Measurements from ENCODE around the gene MLLT3.
A peak's percentile ranks its signal among the peaks of the same experiment; 100 is the strongest.

MLLT3 gene

GRCh38 chr9:20557285-20557684 lies 65.0 kb downstream of the MLLT3 start:
- DNase-seq (ENCODE audit: low spot score), result no peak

GRCh38 chr9:20553558-20554149 lies 68.6 kb downstream of the MLLT3 start:
- DNase-seq (ENCODE audit: low spot score), result no peak

- DNase-seq (ENCODE audit: low spot score), result peak; percentile 27
Observed at GRCh38 chr9:20552874-20553557, 69.3 kb downstream of the MLLT3 start.

GRCh38 chr9:20551835-20552234 lies 70.5 kb downstream of the MLLT3 start:
- no peak for DNase-seq (ENCODE audit: low spot score)

- DNase-seq (ENCODE audit: low spot score), result no peak
Observed at GRCh38 chr9:20551236-20551635, 71.1 kb downstream of the MLLT3 start.

DNA sequence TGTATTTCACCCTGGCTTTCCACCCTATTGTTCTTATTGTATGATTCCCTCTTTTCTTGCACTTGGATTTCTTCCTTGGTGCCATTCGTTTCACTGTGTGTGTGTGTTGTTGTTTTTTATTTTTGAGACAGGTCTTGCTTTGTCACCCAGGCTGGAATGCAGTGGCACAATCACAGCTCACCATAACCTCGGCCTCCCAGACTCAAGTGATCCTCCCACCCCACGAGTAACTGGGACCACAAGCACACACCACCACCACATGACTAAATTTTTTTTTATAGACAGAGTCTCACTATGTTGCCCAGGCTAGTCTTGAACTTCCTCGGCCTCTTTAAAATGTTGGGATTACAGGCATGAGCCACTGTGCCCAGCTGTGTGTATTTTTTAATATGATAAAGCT lies 72.0 kb downstream of the MLLT3 start:
- DNase-seq (ENCODE audit: low spot score), result no peak

DNA sequence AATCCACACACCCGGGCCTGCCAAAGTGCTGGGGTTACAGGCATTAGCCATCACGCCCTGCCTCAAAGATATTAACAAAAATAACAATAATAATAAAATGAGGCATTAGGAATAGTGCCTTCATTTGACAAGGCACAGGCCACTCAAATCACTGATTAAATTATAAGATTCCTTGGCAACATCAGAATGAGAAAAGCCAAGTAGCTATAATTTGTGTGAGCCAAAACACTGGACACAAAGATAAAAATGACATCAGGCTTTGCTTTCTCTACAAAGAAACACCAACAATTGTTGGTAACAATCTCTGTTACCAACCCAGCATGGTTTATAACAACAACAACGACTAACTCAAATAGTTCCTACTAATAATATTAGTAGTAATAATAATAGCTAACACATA lies 73.2 kb downstream of the MLLT3 start:
- no peak for DNase-seq (ENCODE audit: low spot score)

- no peak for DNase-seq (ENCODE audit: low spot score)
Observed at GRCh38 chr9:20545023-20545622, 77.2 kb downstream of the MLLT3 start.

DNA sequence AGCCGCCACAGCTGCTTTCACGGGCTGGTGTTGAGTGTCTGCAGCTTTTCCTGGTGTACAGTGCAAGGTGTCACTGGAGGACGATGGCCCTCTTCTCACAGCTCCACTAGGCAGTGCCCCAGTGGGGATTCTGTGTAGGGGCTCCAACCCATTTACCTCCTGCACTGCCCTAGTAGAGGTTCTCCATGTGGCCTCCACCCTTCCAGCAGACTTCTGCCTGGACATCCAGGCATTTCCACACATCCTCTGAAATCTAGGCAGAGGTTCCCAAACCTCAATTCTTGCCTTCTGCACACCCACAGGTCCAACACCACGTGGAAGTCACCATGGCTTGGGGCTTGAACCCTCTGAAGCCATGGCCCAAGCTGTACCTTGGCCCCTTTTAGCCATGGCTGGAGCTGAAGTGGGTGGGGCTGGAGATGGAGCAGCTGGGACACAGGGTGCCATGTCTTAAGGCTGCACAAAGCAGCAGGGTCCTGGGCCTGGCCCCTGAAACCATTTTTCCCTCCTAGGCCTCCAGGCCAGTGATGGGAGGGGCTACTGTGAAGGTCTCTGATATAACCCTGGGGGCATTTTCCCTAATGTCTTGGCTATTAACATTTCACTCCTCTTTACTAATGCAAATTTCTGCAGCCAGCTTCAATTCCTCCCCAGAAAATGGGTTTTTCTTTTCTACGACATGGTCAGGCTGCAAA lies 82.0 kb downstream of the MLLT3 start:
- no peak for DNase-seq (ENCODE audit: low spot score)

GRCh38 chr9:20538956-20539355 lies 83.3 kb downstream of the MLLT3 start:
- DNase-seq (ENCODE audit: low spot score), result no peak

- no peak for DNase-seq (ENCODE audit: low spot score)
Observed at GRCh38 chr9:20538092-20538491, 84.2 kb downstream of the MLLT3 start.

DNA sequence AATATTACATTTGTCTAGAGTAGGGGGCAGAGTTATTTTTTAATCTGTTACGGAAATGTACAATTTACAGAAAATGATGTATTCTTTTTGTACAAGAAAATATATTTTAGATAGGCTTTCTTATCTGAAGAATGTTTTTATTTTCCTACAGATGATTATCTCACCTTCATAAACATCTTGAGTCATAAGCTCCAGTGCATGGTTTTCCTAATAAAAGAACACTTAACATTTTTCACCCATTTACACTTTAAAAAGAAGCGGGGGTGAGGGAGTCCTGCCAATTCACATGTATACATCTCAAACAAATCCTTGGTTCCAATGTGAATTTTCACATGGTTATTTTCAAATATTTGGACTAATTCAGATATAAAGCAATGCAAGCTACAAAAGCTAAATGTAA lies 85.0 kb downstream of the MLLT3 start:
- no peak for DNase-seq (ENCODE audit: low spot score)

GRCh38 chr9:20532584-20532983 lies 89.7 kb downstream of the MLLT3 start:
- DNase-seq (ENCODE audit: low spot score), result no peak

- no peak for DNase-seq (ENCODE audit: low spot score)
Observed at GRCh38 chr9:20529837-20530236, 92.5 kb downstream of the MLLT3 start.

DNA sequence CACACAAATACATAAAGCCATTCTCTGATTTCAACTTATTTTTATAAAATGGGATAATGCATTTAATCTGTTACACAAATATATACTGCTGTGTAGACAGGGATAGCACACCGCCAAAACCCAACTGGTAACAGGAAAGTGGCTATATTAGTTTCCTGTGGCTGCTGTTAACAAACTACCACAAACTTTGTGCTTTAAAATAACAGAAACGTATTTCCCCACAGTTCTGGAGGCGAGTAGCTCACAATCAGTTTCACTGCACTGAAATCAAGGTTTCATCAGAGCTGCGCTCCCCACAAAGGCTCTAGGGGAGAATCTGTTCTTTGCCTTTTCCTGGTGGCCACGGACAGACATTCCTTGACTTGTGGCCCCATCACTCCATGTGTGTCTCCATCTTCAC lies 94.0 kb downstream of the MLLT3 start:
- no peak for DNase-seq (ENCODE audit: low spot score)

- DNase-seq (ENCODE audit: low spot score), result no peak
Observed at GRCh38 chr9:20526500-20527319, 95.6 kb downstream of the MLLT3 start.

DNA sequence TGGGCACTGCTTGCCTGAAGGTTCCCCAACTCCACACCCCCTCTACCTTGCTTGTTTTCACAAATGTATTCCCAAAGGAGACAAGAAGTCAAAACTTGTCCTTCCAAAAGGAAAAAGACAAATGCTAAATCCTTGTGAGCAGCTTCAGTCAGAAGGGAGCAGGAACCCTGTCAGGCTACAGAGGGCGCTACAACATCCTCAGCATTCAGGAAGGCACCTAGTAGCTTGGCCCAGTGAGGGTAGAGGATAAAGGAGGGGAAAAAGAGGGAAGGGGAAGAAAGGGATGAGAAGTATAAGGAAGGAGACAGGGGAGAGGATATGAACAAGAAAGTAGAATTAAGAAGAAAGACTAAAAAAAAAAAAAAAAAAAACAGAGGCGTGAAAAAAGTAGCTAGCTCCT lies 97.5 kb downstream of the MLLT3 start:
- DNase-seq (ENCODE audit: low spot score), result no peak

- no peak for DNase-seq (ENCODE audit: low spot score)
Observed at GRCh38 chr9:20518737-20519136, 103.6 kb downstream of the MLLT3 start.

GRCh38 chr9:20513126-20513913 lies 109.0 kb downstream of the MLLT3 start:
- no peak for DNase-seq (ENCODE audit: low spot score)

DNA sequence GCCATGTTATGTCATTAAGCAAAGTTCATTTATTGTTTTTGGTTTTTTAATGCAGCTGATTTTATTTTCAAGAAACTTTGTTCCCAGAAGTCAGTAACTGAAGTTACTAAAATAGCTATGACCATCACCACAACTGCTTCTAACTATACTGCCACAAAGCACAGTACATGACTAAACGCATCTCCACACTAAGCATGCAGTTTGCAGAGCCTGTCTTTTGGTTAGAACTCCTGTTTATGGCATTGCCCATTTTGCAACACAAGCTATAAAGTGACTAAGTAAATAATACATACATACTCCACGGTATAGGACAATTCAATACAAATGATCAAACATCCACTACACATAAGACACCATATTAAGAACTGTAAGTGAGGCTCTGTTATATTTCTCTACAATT lies 109.7 kb downstream of the MLLT3 start:
- DNase-seq (ENCODE audit: low spot score), result no peak

DNA sequence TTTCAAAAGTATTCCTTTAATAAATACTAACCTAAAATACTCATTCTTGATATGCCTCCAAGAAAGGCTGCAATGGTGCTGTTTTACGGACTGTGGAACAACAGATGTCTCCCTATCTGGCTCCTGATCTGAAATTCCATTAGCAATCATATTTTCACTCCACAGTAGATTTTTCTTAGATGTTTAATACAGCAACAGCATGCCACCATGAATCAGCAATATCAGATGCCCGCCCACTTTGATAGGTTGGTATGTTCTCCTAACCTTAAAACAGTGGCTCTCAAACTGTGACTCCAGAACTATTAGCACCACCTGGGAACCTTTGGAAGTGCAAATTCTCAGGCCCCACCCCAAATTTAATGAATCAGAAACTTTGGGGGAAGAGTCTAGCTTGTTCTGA lies 110.2 kb downstream of the MLLT3 start:
- no peak for DNase-seq (ENCODE audit: low spot score)

All from NAMALWA (cell line).